Fibroblast of skin of abdomen (primary cell): ENCODE results near the gene ARL6IP1. TPM values are rescaled to one million over a fixed set of nuclear protein-coding genes. Genes with fewer than 3 reads are reported as not detected.

Experiments
- DNase-seq: peaks from one replicate; pipeline ENCODE4 v3.0.0-alpha.2; 2013
- polyA plus RNA-seq, 2 experiments: library from polyadenylated mRNA; unstranded; fragments of 120-200 nt; gene quantifications; one replicate each; pipeline ENCODE4 v1.2.1, GENCODE V29; 2013; ENCODE audit not compliant: insufficient read length in 2 of 2

The ARL6IP1 gene
- 128 TPM for polyA plus RNA-seq (2013, experiment 1 of 2; ENCODE audit: insufficient read length)
- 133 TPM for polyA plus RNA-seq (2013, experiment 2 of 2; ENCODE audit: insufficient read length)

GRCh38 chr16:18801145-18801972 lies at the start of gene ARL6IP1:
TSS of gene ARL6IP1 (minus strand) at chr16:18801549. CDS start at chr16:18801466, 83 bp downstream.
- DNase-seq: peak; percentile 100

GRCh38 chr16:18846416-18846815 lies 45.1 kb upstream of the ARL6IP1 start:
- no peak for DNase-seq

GRCh38 chr16:18842565-18842964 lies 41.2 kb upstream of the ARL6IP1 start:
- DNase-seq: no peak

- DNase-seq: no peak
Observed at GRCh38 chr16:18841833-18842525, 40.6 kb upstream of the ARL6IP1 start.

GRCh38 chr16:18839555-18839954 lies 38.2 kb upstream of the ARL6IP1 start:
- no peak for DNase-seq

- DNase-seq: no peak
Observed at GRCh38 chr16:18836702-18837101, 35.4 kb upstream of the ARL6IP1 start.

GRCh38 chr16:18834864-18835263 lies 33.5 kb upstream of the ARL6IP1 start:
- DNase-seq: no peak

- DNase-seq: no peak
Observed at GRCh38 chr16:18833707-18834505, 32.6 kb upstream of the ARL6IP1 start.

GRCh38 chr16:18832613-18833012 lies 31.3 kb upstream of the ARL6IP1 start:
- no peak for DNase-seq

GRCh38 chr16:18832006-18832405 lies 30.7 kb upstream of the ARL6IP1 start:
- DNase-seq: no peak

GRCh38 chr16:18829251-18829650 lies 27.9 kb upstream of the ARL6IP1 start:
- DNase-seq: no peak

- no peak for DNase-seq
Observed at GRCh38 chr16:18827890-18828289, 26.5 kb upstream of the ARL6IP1 start.

- no peak for DNase-seq
Observed at GRCh38 chr16:18816286-18816685, 14.9 kb upstream of the ARL6IP1 start.

- DNase-seq: no peak
Observed at GRCh38 chr16:18811925-18812324, 10.6 kb upstream of the ARL6IP1 start.

- DNase-seq: no peak
Observed at GRCh38 chr16:18809165-18809564, 7.8 kb upstream of the ARL6IP1 start.

GRCh38 chr16:18805257-18805773 lies 4.0 kb upstream of the ARL6IP1 start:
- no peak for DNase-seq

GRCh38 chr16:18804540-18804939 lies 3.2 kb upstream of the ARL6IP1 start:
- no peak for DNase-seq

- DNase-seq: peak; percentile 27
Observed at GRCh38 chr16:18803569-18804462, 2.5 kb upstream of the ARL6IP1 start.

- no peak for DNase-seq
Observed at GRCh38 chr16:18802767-18803343, 1.5 kb upstream of the ARL6IP1 start.

GRCh38 chr16:18800775-18801144 lies 589 bp downstream of the ARL6IP1 start:
- DNase-seq: peak; percentile 19

- DNase-seq: no peak
Observed at GRCh38 chr16:18800293-18800692, 1.1 kb downstream of the ARL6IP1 start.
